D721Med (cell line): ENCODE measurements around the gene FER.

Experiments
- DNase-seq: peaks from one replicate; pipeline ENCODE4 v3.0.0; 2011; ENCODE audit warnings: low spot score; ENCODE audit not compliant: insufficient read length
- FAIRE-seq: peaks from 2 replicates; lab custom pipeline; 2011; peaks lifted over from hg19 to GRCh38; lab: Jason Lieb, UNC
- CTCF ChIP-seq: IDR thresholded peaks from 2 replicates; pipeline ENCODE4 v1.5.1; 2012; ENCODE audit warnings: mild to moderate bottlenecking, control low read depth; ENCODE audit not compliant: insufficient read depth; ENCODE audit errors: missing control alignments

The FER gene

DNA sequence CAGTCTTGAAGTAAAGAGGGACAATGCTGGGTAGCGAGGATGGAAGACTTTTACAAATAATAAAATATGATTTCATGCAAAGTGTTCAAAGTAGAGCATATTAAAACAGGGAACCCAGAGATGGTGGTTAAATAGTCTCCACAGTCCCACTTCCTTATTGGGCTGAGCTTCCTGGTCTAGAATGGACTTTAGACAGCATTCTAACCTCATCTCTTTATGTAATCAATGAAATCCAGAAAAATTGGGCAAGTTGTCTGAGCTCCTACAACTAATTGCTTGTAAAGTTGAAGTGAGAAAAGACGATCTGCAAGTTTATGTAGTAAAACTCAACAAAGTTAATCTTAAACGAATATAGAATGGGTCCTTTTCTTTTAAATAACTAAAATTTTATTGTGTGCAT, 333.2 kb downstream of the FER start:
- DNase-seq (no peak), FAIRE-seq (no peak)
- no peak for TF ChIP-seq CTCF

- no peak for TF ChIP-seq CTCF
- FAIRE-seq (no peak), DNase-seq (no peak)
Measured at GRCh38 chr5:109083937-109084336, 336.2 kb downstream of the FER start.

GRCh38 chr5:109089191-109089590, 341.5 kb downstream of the FER start:
- TF ChIP-seq CTCF = no peak
- DNase-seq = no peak
- FAIRE-seq = no peak

- TF ChIP-seq CTCF = no peak
- DNase-seq (no peak), FAIRE-seq (no peak)
Measured at GRCh38 chr5:109099081-109099480, 351.4 kb downstream of the FER start.

DNA sequence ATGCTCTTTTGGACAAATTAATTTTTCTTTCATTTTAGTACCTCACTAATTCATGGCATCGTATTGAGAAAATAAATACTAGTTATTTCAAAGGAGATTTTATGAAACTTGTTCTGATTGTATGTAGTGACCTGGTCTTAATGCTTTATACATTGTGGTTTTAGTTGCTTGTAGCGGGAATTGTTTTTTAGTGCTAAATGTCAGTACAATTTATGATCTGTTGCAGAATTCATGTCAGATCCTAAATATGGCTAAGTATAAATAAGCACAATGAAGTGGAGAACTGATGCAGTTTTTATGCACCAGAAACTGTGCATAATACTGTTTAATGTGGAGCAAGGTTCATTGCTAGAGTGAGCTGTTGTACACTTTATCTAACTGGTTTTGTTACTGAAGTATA, 353.3 kb downstream of the FER start:
- no peak for DNase-seq
- FAIRE-seq = peak; percentile 60
- no peak for TF ChIP-seq CTCF

DNA sequence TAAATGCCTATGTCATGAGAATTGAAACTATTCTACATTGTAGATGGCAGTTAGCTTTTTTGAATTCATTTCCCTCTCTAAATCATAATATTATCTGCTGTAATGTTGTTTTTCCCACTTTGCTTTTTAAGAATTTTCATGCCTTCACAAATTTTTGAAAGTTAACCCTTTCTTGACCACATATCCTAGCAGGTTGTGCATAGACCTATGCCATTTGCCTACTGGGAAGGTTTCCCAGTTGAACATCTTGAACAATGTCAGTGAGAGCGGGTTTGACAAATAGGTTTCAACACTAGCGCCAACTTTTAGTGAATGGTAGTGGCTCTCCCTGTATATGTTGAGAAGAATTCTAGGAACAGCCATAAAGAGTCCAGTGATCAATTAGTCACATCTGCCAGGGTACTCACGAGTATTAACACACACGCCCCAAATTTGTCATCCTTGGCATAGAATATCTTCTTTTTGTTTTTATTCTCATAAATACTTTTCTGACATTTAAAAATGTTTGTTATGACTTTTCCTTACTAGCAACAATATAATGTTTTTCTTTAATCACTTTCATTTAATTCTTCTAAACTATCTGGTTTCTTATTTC, 354.5 kb downstream of the FER start:
- no peak for TF ChIP-seq CTCF
- no peak for FAIRE-seq
- DNase-seq = no peak

DNA sequence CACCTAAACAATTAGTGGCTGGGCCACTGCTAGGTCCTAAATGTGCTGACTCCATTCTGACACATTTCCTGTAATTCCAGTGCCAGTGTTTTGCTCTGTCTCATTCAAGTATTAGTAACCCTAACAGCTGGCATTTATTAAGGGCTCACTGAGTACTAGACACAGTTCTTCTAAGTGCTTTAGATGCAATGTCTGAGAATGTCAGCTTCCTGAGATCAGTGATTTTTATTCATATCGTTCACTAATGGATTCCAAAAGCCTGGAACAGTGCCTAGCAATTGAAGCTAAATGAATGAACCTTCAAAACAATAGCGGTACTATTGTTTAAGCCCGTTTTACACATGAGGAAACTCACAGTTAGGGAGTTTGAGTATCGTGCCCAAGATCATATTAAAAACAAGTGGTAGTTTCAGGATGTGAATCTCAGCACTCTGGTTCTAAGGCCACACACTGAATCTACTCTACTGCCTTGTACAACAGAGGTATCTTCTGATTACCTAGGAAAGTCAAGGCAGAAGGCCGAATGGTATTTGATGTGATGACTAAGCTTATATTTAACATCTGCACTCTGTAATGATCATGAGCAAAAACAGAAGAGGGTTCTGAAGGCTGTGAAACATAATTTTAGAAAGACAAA, 358.1 kb downstream of the FER start:
- no peak for DNase-seq
- FAIRE-seq = no peak
- TF ChIP-seq CTCF = no peak
